ENCODE data around the gene CREB3L2. TPM values are rescaled to one million over a fixed set of nuclear protein-coding genes. Genes with fewer than 3 reads are reported as not detected.

CREB3L2 gene
- total RNA-seq, 2 donors from 2014 or later, result 45.8 to 46.0 TPM

DNA sequence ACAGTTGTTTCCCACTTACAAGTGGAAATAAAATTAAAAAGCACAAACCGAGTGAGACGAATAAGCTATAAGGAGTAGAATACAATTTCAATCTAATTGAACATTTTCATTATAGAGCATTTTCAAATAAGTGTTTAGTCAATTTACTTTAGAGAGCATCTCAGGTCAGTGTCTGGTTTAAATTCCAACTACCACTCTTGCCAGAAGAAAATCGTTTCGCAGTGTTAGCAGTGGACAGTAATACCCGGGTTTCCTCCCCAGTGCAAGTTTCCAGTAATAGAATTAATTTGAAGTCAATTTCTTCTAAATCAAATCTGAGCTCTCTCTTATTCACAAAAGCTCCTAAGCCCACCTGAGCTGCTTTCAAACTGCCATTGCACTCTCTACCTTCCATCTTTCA is 45.7 kb downstream of the CREB3L2 start:
- TF ChIP-seq, protein P1, sequence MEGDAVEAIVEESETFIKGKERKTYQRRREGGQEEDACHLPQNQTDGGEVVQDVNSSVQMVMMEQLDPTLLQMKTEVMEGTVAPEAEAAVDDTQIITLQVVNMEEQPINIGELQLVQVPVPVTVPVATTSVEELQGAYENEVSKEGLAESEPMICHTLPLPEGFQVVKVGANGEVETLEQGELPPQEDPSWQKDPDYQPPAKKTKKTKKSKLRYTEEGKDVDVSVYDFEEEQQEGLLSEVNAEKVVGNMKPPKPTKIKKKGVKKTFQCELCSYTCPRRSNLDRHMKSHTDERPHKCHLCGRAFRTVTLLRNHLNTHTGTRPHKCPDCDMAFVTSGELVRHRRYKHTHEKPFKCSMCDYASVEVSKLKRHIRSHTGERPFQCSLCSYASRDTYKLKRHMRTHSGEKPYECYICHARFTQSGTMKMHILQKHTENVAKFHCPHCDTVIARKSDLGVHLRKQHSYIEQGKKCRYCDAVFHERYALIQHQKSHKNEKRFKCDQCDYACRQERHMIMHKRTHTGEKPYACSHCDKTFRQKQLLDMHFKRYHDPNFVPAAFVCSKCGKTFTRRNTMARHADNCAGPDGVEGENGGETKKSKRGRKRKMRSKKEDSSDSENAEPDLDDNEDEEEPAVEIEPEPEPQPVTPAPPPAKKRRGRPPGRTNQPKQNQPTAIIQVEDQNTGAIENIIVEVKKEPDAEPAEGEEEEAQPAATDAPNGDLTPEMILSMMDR (IDR thresholded peaks at IDR 0.05), result no peak
- H3K4me1 ChIP-seq, result peaks cover 16% of the 10 kb centered on the region
- intact Hi-C loops (cut with DNase I), result no loop called here
- no peak overlapping the region for H3K4me3 ChIP-seq
- no peaks in the 10 kb centered on the region for H3K36me3 ChIP-seq
- no peak overlapping the region for H3K27ac ChIP-seq
- H3K9me3 ChIP-seq, result no peaks in the 10 kb centered on the region
- H3K27me3 ChIP-seq, result no peaks in the 10 kb centered on the region
- no peak for DNase-seq
- no peak overlapping the region for H3K9ac ChIP-seq (ENCODE audit: low read depth in 2 of 2, low read length in 2 of 2)

DNA sequence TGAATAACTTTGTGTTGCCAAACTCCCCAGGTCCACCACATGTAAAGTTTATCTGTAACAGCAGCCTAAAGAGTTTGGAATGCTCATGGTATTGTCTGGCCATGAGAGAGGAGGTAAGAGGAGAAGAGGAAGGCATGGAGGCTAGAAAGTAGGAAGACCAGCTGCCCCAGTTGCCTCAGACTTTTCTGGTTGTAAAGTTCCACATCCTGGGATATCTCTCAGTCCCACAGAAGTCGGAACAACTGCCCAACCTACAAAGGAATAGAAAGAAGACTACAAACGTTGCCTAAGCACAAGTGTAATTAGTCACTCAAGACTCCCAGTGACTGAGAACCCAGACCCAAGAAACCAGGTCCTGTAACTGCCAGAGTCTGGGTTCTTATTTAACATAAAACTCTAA is 47.3 kb downstream of the CREB3L2 start:
- Histone ChIP-seq H3K4me3 (no peak overlapping the region), H3K36me3 (no peaks in the 10 kb centered on the region), H3K9ac (ENCODE audit: low read depth in 2 of 2, low read length in 2 of 2) (no peak overlapping the region), H3K9me3 (no peaks in the 10 kb centered on the region), H3K27ac (peak overlapping the region; percentile 76), H3K4me1 (peaks cover 16% of the 10 kb centered on the region), H3K27me3 (no peaks in the 10 kb centered on the region)
- TF ChIP-seq, protein P1 (IDR thresholded peaks at IDR 0.05), result no peak
- intact Hi-C loops (cut with DNase I), result loop anchor here (5.0 kb wide), 1 partner anchor 43 kb away; no protein-coding TSS in a partner anchor
- DNase-seq, result no peak

DNA sequence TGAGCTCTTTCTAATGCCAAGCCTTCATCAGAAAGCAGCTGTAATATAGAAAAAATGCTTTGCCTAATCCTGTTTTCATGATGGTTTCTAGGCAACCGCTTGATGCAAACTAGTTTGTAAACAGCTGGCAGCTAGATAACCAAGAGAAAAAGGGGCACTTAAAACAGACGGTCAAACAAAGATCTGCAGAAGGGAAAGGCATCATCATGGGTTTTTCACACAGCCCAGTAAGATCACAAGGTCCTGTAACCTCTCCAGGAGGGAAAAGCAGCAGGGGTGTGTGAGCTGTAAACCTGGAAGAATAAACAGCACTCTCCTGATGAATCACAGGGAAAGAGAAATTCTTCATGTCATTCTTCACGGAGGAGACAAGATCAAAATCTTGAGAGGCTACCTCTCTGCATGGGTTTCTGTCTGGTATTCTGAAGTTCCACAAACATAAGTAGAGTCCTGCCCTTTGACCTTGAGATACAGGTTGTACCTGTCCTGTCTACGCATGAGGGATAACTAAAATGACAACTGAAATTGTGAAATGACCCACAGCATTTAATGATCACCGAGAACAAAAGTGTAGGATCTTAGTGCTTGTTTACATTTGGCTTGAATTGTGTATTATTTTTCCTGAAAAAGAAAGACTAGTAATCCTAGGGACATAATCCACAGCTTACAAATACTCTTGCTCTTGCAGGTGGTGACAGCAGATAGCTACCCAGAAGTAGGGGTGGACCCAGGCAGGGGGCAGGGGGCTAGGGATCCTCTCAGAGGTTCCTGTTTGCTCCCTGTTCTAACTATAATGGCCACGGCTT is 48.0 kb downstream of the CREB3L2 start:
- intact Hi-C loops (cut with DNase I), result loop anchor here (5.0 kb wide), 1 partner anchor 43 kb away; no protein-coding TSS in a partner anchor
- Histone ChIP-seq H3K27ac (peak overlapping the region; percentile 76), H3K9me3 (no peaks in the 10 kb centered on the region), H3K9ac (ENCODE audit: low read depth in 2 of 2, low read length in 2 of 2) (peak overlapping the region; percentile 17 to 52), H3K36me3 (no peaks in the 10 kb centered on the region), H3K4me3 (no peak overlapping the region), H3K27me3 (no peaks in the 10 kb centered on the region), H3K4me1 (peaks cover 21% of the 10 kb centered on the region)
- TF ChIP-seq, protein P1 (IDR thresholded peaks at IDR 0.05), result no peak
- peak; percentile 66 for DNase-seq

DNA sequence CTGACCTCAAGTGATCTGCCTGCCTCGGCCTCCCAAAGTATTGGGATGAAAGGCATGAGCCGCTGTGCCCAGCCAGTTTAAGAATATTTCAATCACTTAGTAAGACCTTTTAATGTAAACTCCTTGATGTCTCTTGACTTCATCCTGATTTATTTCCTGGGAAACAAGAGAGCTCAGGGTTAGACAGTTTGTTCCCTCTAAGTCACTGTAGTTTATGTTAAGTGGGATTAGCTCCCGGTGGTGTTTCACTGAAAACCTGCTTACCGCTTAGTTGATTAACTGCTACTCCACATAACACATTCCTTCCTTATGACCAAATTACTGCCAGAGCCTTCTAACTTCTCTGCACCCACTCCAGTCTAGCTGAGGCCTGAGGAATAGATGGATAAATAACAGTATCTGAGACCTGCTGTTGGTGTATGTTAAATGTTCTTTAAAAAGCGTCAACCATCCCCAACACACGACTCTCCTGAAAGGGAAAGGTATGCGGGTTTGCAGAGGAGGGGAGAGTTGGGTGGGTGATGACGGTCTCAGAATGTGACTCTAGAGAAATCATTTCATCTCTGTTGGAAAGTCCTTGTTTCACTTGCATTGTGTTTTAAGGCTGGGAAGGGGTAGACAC is 48.7 kb downstream of the CREB3L2 start:
- Histone ChIP-seq H3K4me3 (no peak overlapping the region), H3K36me3 (no peaks in the 10 kb centered on the region), H3K9ac (ENCODE audit: low read depth in 2 of 2, low read length in 2 of 2) (peak overlapping the region; percentile 17 to 52), H3K9me3 (no peaks in the 10 kb centered on the region), H3K27me3 (no peaks in the 10 kb centered on the region), H3K4me1 (peaks cover 21% of the 10 kb centered on the region), H3K27ac (peak overlapping the region; percentile 76)
- TF ChIP-seq, protein P1 (IDR thresholded peaks at IDR 0.05), result no peak
- no peak for DNase-seq
- intact Hi-C loops (cut with DNase I), result loop anchor here (5.0 kb wide), 1 partner anchor 44 kb away; no protein-coding TSS in a partner anchor

DNA sequence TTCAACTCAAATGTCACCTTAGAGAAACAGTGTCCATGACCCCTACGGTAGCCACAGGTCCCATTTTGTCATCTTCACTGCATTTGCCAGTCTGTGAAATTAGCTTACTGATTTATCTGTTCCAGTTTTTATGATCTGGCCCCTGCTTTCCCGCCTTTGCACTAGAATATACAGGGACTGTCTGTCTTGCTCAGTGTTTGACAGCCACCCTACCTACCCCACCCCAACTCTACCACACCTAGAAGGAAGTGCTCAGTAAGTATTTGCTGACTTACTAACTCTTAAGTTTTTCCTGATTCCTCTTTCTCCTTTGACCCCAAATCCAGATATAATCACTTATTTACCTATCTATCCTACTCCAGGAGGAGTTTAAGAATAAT is 49.5 kb downstream of the CREB3L2 start:
- no peaks in the 10 kb centered on the region for H3K27me3 ChIP-seq
- H3K27ac ChIP-seq, result peak overlapping the region; percentile 76
- H3K9me3 ChIP-seq, result no peaks in the 10 kb centered on the region
- no peak overlapping the region for H3K4me3 ChIP-seq
- peak; percentile 54 for DNase-seq
- H3K36me3 ChIP-seq, result no peaks in the 10 kb centered on the region
- TF ChIP-seq, protein P1 (IDR thresholded peaks at IDR 0.05), result no peak
- intact Hi-C loops (cut with DNase I), result loop anchor here (5.0 kb wide), 1 partner anchor 45 kb away; no protein-coding TSS in a partner anchor
- peak overlapping the region in 1 of 2 donors; percentile 52 for H3K9ac ChIP-seq (ENCODE audit: low read depth in 2 of 2, low read length in 2 of 2)
- H3K4me1 ChIP-seq, result peaks cover 21% of the 10 kb centered on the region

Data from colonic mucosa (tissue), 4 donors.